Prostate gland (tissue), 2 donors: ENCODE results near the gene SH3PXD2A. TPM values are rescaled to one million over a fixed set of nuclear protein-coding genes. Genes with fewer than 3 reads are reported as not detected.
A peak's percentile ranks its signal among the peaks of the same experiment; 100 is the strongest.

Experiments used
- DNase-seq: peaks from one replicate; pipeline ENCODE4 v3.0.0-alpha.2; 2019; ENCODE audit warnings: low spot score
- H3K27ac ChIP-seq, 2 donors: fragments of 200-600 bp; sonication (generic); 2 replicates each; pipeline ENCODE4 v1.5.1; 2017 to 2019
- H3K27me3 ChIP-seq: fragments of 200-600 bp; sonication (generic); replicated peaks from 2 replicates; pipeline ENCODE4 v1.5.1; 2019; ENCODE audit not compliant: insufficient read depth
- H3K36me3 ChIP-seq, 2 donors: fragments of 200-600 bp; sonication (generic); 1 replicate in 1 of 2; 2 replicates in 1 of 2; pipeline versions ENCODE4 v1.5.1 to v1.8.1; 2017 to 2019
- H3K4me1 ChIP-seq: fragments of 200-600 bp; sonication (generic); replicated peaks from 2 replicates; pipeline ENCODE4 v1.5.1; 2019
- H3K4me3 ChIP-seq, 2 donors: fragments of 200-600 bp; sonication (generic); 2 replicates each; pipeline ENCODE4 v1.5.1; 2017 to 2019
- H3K9me3 ChIP-seq: fragments of 200-600 bp; sonication (generic); 2 replicates; pipeline ENCODE4 v1.5.1; 2017
- POLR2A ChIP-seq: fragments of 450-650 bp; IDR thresholded peaks from one replicate; pipeline ENCODE4 v1.6.1; 2016; ENCODE audit warnings: antibody characterized with exemption, mild to moderate bottlenecking
- POLR2AphosphoS5 ChIP-seq: sonication (generic); formaldehyde crosslinking; IDR thresholded peaks from one replicate; pipeline ENCODE4 v1.6.1; 2017; ENCODE audit warnings: antibody characterized with exemption
- WGBS: methylation state at CpG from one replicate; pipeline ENCODE4 v1.1.5; 2018; 5-methylcytosine and 5-hydroxymethylcytosine counted together
- intact Hi-C: fragments of 100-400 bp; cut with DNase I; formaldehyde crosslinking; loops from one replicate; pipeline ENCODE4 v1.14.2; 2022
- total RNA-seq, 2 donors: library from RNA; depleted of rRNA; stranded (reverse); fragments of >200 nt; gene quantifications; one replicate each; pipeline ENCODE4 v1.1.0, GENCODE V29; 2016
- TF ChIP-seq, protein P1 (sequence below), 4 experiments: fragments of 200-600 bp in 2 of 4; fragments of 450-650 bp in 2 of 4; sonication (generic) in 2 of 4; IDR thresholded peaks; 1 replicate in 3 of 4; 2 replicates in 1 of 4; pipeline ENCODE4 v1.5.1; 2016 to 2019; ENCODE audit warnings: antibody characterized with exemption in 4 of 4, mild to moderate bottlenecking in 2 of 4, moderate library complexity in 2 of 4

SH3PXD2A gene
- total RNA-seq, 2 donors from 2014 or later = 14.2 to 26.4 TPM

GRCh38 chr10:103790580-103790979 is 64.8 kb downstream of the SH3PXD2A start:
- Histone ChIP-seq H3K27me3 (no peaks in the 10 kb centered on the region), H3K27ac (no peak overlapping the region), H3K36me3 (no peaks in the 10 kb centered on the region), H3K9me3 (no peaks in the 10 kb centered on the region), H3K4me3 (no peak overlapping the region), H3K4me1 (peaks cover 7% of the 10 kb centered on the region)
- intact Hi-C loops = no loop called here
- no peak for TF ChIP-seq POLR2A
- TF ChIP-seq POLR2AphosphoS5 = no peak
- TF ChIP-seq, protein P1, sequence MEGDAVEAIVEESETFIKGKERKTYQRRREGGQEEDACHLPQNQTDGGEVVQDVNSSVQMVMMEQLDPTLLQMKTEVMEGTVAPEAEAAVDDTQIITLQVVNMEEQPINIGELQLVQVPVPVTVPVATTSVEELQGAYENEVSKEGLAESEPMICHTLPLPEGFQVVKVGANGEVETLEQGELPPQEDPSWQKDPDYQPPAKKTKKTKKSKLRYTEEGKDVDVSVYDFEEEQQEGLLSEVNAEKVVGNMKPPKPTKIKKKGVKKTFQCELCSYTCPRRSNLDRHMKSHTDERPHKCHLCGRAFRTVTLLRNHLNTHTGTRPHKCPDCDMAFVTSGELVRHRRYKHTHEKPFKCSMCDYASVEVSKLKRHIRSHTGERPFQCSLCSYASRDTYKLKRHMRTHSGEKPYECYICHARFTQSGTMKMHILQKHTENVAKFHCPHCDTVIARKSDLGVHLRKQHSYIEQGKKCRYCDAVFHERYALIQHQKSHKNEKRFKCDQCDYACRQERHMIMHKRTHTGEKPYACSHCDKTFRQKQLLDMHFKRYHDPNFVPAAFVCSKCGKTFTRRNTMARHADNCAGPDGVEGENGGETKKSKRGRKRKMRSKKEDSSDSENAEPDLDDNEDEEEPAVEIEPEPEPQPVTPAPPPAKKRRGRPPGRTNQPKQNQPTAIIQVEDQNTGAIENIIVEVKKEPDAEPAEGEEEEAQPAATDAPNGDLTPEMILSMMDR (IDR thresholded peaks at IDR 0.05) = no peak
- no peak for DNase-seq
- 88% methylated on average over 5 of the region's 5 CpGs for WGBS

DNA sequence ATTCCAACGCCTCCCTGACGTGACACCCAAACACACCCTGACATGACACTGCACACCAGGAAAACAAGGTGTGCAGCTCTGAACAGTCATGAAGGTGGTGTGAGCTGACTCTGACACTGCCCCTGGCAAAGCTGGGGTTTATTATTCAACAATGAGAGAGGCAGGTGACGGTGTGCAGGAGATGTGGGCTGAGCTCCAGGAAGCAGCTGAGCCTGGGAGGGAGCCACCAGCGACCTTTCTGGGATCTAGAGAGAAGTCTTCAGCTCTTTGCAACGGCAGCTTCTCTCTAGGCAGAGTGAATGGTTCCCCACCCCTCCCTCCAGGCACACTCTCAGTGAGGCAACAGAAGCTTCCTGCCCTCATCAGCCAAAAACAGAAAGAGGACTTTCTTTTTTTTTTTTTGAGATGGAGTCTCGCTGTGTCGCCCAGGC is 65.6 kb downstream of the SH3PXD2A start:
- H3K27me3 ChIP-seq = no peaks in the 10 kb centered on the region
- no peak overlapping the region for H3K27ac ChIP-seq
- TF ChIP-seq POLR2AphosphoS5 (peak; percentile 11), POLR2A (no peak)
- WGBS = 64% methylated on average over 7 of the region's 7 CpGs
- H3K4me3 ChIP-seq = no peak overlapping the region
- H3K36me3 ChIP-seq = no peaks in the 10 kb centered on the region
- intact Hi-C loops = no loop called here
- H3K4me1 ChIP-seq = peaks cover 7% of the 10 kb centered on the region
- H3K9me3 ChIP-seq = no peaks in the 10 kb centered on the region
- peak; percentile 42 for DNase-seq

DNA sequence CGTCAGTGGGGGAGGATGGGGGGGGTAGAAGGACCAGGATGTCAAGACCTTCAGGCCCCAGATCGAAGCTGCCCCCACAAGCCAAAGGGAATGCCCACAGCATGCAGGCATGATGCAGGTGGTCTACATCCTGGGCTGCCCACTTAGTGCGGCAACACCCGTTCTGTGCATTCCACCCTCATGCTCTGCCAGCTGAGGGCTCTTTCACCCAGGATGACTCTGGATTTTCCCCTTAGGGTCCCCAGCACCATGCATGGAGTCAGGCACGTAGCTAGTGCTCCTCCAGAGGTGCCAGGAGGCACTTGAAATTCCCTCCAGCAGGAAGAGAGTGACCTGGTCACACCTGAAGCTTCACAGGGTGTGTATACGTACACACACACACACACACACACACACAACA is 66.2 kb downstream of the SH3PXD2A start:
- no peak for TF ChIP-seq POLR2A
- TF ChIP-seq, protein P1 (IDR thresholded peaks at IDR 0.05) = no peak
- TF ChIP-seq POLR2AphosphoS5 = no peak
- Histone ChIP-seq H3K4me1 (peaks cover 3% of the 10 kb centered on the region), H3K9me3 (no peaks in the 10 kb centered on the region), H3K27me3 (no peaks in the 10 kb centered on the region), H3K27ac (no peak overlapping the region), H3K36me3 (no peaks in the 10 kb centered on the region), H3K4me3 (no peak overlapping the region)
- intact Hi-C loops = no loop called here
- no peak for DNase-seq
- 81% methylated on average over 6 of the region's 6 CpGs for WGBS

DNA sequence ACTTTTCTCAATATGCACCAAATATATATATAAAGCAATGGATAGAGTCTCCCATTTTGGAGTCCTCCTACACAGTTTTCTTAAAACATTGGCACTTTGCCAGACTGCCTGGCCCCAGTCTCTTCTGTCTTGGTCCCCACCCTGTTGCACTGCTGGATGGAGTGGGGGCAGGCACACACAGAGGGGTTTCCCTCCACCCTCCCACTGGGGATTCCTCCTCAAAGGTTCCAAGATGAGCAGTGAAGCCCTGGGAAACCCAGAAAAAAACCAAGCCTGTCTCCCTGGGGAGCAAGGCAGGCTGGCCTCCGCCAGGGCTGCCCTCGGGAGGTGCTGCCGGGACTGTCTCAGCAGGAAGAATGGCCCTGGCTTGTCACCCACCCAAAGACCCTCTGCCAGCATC is 68.0 kb downstream of the SH3PXD2A start:
- Histone ChIP-seq H3K9me3 (no peaks in the 10 kb centered on the region), H3K27me3 (no peaks in the 10 kb centered on the region), H3K27ac (no peak overlapping the region), H3K4me3 (no peak overlapping the region), H3K36me3 (no peaks in the 10 kb centered on the region), H3K4me1 (no peaks in the 10 kb centered on the region)
- WGBS = 74% methylated on average over 3 of the region's 3 CpGs
- intact Hi-C loops = no loop called here
- DNase-seq = no peak
- TF ChIP-seq POLR2AphosphoS5 (no peak), POLR2A (no peak)
- TF ChIP-seq, protein P1 (IDR thresholded peaks at IDR 0.05) = no peak

DNA sequence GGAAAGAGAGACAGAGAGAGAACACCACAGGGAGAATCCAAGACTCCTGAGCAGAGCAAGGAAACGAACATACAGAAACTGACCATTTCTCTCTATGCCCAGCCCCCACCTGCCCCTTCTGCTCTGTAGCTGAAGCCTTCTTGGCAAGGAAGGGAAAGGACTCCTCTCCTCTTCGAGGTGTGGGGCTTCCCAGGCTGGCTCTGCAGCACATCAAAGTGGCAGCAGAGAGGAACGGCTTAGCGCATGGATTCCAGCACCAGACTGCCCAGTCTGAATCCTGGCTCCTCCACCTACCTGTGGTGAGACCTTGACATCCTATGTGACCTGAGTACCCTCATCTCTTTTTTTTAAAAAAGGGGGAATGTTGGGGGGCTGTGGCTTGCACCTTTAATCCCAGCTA is 69.4 kb downstream of the SH3PXD2A start:
- no peaks in the 10 kb centered on the region for H3K9me3 ChIP-seq
- H3K27ac ChIP-seq = no peak overlapping the region
- 60% methylated on average over 4 of the region's 4 CpGs for WGBS
- no peaks in the 10 kb centered on the region for H3K4me1 ChIP-seq
- no peak overlapping the region for H3K4me3 ChIP-seq
- no peak for DNase-seq
- H3K36me3 ChIP-seq = no peaks in the 10 kb centered on the region
- intact Hi-C loops = no loop called here
- no peak for TF ChIP-seq POLR2AphosphoS5
- TF ChIP-seq, protein P1 (IDR thresholded peaks at IDR 0.05) = no peak
- no peak for TF ChIP-seq POLR2A
- H3K27me3 ChIP-seq = no peaks in the 10 kb centered on the region
